Subcutaneous abdominal adipose tissue (tissue), 5 donors: Measurements from ENCODE around the gene PRSS21.
A peak's percentile ranks its signal among the peaks of the same experiment; 100 is the strongest.

Experiments
- H3K27ac ChIP-seq: one replicate; pipeline ENCODE4 v1.7.0; 2013; ENCODE audit warnings: low read depth, mild to moderate bottlenecking, inconsistent platforms, low read length, moderate library complexity
- H3K27me3 ChIP-seq, 5 donors: one replicate each; pipeline ENCODE4 v1.7.0; 2013; ENCODE audit warnings: low read length in 5 of 5, inconsistent platforms in 1 of 5; ENCODE audit not compliant: control insufficient read depth in 5 of 5, insufficient read depth in 4 of 5
- H3K36me3 ChIP-seq, 5 donors: one replicate each; pipeline ENCODE4 v1.7.0; 2013; ENCODE audit warnings: low read length in 5 of 5; ENCODE audit not compliant: control insufficient read depth in 5 of 5, insufficient read depth in 5 of 5
- H3K4me1 ChIP-seq, 5 donors: one replicate each; pipeline ENCODE4 v1.7.0; 2013; ENCODE audit warnings: low read length in 5 of 5, mild to moderate bottlenecking in 3 of 5, moderate library complexity in 1 of 5; ENCODE audit not compliant: control insufficient read depth in 5 of 5, insufficient read depth in 5 of 5
- H3K4me3 ChIP-seq, 5 donors: one replicate each; pipeline ENCODE4 v1.7.0; 2013; ENCODE audit warnings: low read length in 5 of 5, low read depth in 1 of 5
- H3K9ac ChIP-seq, 5 donors: one replicate each; pipeline ENCODE4 v1.7.0; 2013; ENCODE audit warnings: low read length in 5 of 5, mild to moderate bottlenecking in 4 of 5, moderate library complexity in 3 of 5
- H3K9me3 ChIP-seq, 5 donors: one replicate each; pipeline ENCODE4 v1.7.0; 2013; ENCODE audit warnings: low read length in 5 of 5; ENCODE audit not compliant: control insufficient read depth in 5 of 5
- donor health status: healthy.
- donor health status: healthy.
- donor health status: healthy.
- donor health status: healthy.
- donor health status: healthy.

Gene PRSS21

GRCh38 chr16:2787961-2788360, 29.1 kb upstream of the PRSS21 start:
- H3K36me3 ChIP-seq = no peaks in the 10 kb centered on the region
- no peak overlapping the region for H3K27ac ChIP-seq
- no peaks in the 10 kb centered on the region for H3K9me3 ChIP-seq
- no peak overlapping the region for H3K4me3 ChIP-seq
- H3K9ac ChIP-seq = no peak overlapping the region
- peaks cover 38 to 72% (median 64%) of the 10 kb centered on the region in 5 donors for H3K27me3 ChIP-seq
- H3K4me1 ChIP-seq = peaks cover 0 to 10% (median 8%) of the 10 kb centered on the region in 5 donors

DNA sequence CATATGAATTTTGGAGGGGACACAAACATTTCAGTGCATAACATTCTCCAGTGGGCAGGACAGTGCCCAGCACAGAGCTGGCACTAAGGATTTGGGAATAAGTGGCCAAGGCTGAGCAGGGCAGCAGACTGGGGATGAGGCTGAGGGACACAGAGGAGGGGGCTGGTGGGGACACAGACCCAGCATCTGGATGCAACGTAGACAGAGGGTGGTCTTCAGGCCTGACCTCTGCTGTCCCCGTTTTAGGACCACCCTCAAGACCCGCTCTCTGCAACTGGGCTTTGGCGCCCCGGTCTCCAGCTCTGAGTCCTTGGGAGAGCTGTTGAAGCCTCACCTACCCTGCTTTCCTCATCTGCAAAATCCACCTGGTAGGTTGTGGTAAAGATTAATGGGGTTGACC, 26.4 kb upstream of the PRSS21 start:
- H3K27ac ChIP-seq = no peak overlapping the region
- no peak overlapping the region for H3K4me3 ChIP-seq
- no peaks in the 10 kb centered on the region for H3K9me3 ChIP-seq
- H3K9ac ChIP-seq = no peak overlapping the region
- H3K4me1 ChIP-seq = peaks cover 0 to 3% (median under 1%) of the 10 kb centered on the region in 5 donors
- H3K36me3 ChIP-seq = no peaks in the 10 kb centered on the region
- peaks cover 21 to 52% (median 38%) of the 10 kb centered on the region in 5 donors for H3K27me3 ChIP-seq

- Histone ChIP-seq H3K27ac (no peak overlapping the region), H3K4me1 (peaks cover 0 to 2% (median 0%) of the 10 kb centered on the region in 5 donors), H3K36me3 (no peaks in the 10 kb centered on the region), H3K27me3 (peaks cover 16 to 46% (median 36%) of the 10 kb centered on the region in 5 donors), H3K9ac (no peak overlapping the region), H3K9me3 (no peaks in the 10 kb centered on the region), H3K4me3 (no peak overlapping the region)
Observed at GRCh38 chr16:2791174-2791573, 25.9 kb upstream of the PRSS21 start.

- peaks cover 8 to 37% (median 26%) of the 10 kb centered on the region in 5 donors for H3K27me3 ChIP-seq
- no peak overlapping the region for H3K27ac ChIP-seq
- H3K4me3 ChIP-seq = no peak overlapping the region
Observed at GRCh38 chr16:2792940-2793339, 24.1 kb upstream of the PRSS21 start.

GRCh38 chr16:2795395-2796143, 21.5 kb upstream of the PRSS21 start:
- peaks cover 0 to 2% (median 0%) of the 10 kb centered on the region in 5 donors for H3K4me1 ChIP-seq

More at GRCh38 chr16:2792940-2793339, 24.1 kb upstream of the PRSS21 start:
- H3K4me1 ChIP-seq = peaks cover 0 to 2% (median 0%) of the 10 kb centered on the region in 5 donors
- no peaks in the 10 kb centered on the region for H3K36me3 ChIP-seq
- no peaks in the 10 kb centered on the region for H3K9me3 ChIP-seq
- no peak overlapping the region for H3K9ac ChIP-seq

GRCh38 chr16:2798723-2799204, 18.3 kb upstream of the PRSS21 start:
- peaks cover 7 to 16% (median 9%) of the 10 kb centered on the region in 5 donors for H3K27me3 ChIP-seq
- peaks cover 0 to 2% (median 0%) of the 10 kb centered on the region in 5 donors for H3K4me1 ChIP-seq
- peaks cover 2 to 7% (median 4%) of the 10 kb centered on the region in 5 donors for H3K9me3 ChIP-seq
- no peak overlapping the region for H3K4me3 ChIP-seq
- H3K36me3 ChIP-seq = no peaks in the 10 kb centered on the region
- H3K27ac ChIP-seq = no peak overlapping the region
- no peak overlapping the region for H3K9ac ChIP-seq

More at GRCh38 chr16:2795395-2796143, 21.5 kb upstream of the PRSS21 start:
- peaks cover 13 to 26% (median 18%) of the 10 kb centered on the region in 5 donors for H3K27me3 ChIP-seq
- no peak overlapping the region for H3K4me3 ChIP-seq
- no peak overlapping the region for H3K27ac ChIP-seq
- no peaks in the 10 kb centered on the region for H3K36me3 ChIP-seq
- H3K9me3 ChIP-seq = no peaks in the 10 kb centered on the region
- H3K9ac ChIP-seq = no peak overlapping the region

DNA sequence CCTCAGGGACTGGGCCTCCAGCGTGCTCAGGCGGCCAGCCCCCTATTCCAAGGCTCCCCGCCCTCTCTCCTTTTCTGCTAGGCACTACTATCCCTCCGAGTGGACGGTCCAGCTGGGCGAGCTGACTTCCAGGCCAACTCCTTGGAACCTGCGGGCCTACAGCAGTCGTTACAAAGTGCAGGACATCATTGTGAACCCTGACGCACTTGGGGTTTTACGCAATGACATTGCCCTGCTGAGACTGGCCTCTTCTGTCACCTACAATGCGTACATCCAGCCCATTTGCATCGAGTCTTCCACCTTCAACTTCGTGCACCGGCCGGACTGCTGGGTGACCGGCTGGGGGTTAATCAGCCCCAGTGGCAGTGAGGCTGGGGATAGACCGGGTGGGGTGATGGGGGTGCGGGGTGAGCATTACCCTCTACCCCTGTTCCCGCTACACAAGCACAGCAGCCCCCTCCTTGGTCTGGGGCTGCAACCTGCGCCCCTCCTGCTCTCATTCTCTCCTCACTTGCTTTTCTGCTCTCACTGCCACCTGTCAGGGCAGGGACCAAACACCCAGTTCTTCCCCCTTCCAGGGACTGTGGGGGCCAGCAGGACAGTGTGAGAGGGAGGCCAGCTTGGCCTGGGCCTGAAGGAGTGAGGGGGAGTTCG, 17.7 kb upstream of the PRSS21 start:
- Histone ChIP-seq H3K4me1 (no peaks in the 10 kb centered on the region), H3K27ac (no peak overlapping the region), H3K9ac (no peak overlapping the region), H3K27me3 (peaks cover 7 to 16% (median 9%) of the 10 kb centered on the region in 5 donors), H3K9me3 (peaks cover 7 to 13% (median 10%) of the 10 kb centered on the region in 5 donors), H3K36me3 (no peaks in the 10 kb centered on the region), H3K4me3 (no peak overlapping the region)

GRCh38 chr16:2799859-2800226, 17.2 kb upstream of the PRSS21 start:
- Histone ChIP-seq H3K36me3 (no peaks in the 10 kb centered on the region), H3K27ac (no peak overlapping the region), H3K9me3 (peaks cover 10 to 18% (median 15%) of the 10 kb centered on the region in 5 donors), H3K9ac (no peak overlapping the region), H3K4me1 (no peaks in the 10 kb centered on the region), H3K4me3 (no peak overlapping the region), H3K27me3 (peaks cover 7 to 16% (median 11%) of the 10 kb centered on the region in 5 donors)

DNA sequence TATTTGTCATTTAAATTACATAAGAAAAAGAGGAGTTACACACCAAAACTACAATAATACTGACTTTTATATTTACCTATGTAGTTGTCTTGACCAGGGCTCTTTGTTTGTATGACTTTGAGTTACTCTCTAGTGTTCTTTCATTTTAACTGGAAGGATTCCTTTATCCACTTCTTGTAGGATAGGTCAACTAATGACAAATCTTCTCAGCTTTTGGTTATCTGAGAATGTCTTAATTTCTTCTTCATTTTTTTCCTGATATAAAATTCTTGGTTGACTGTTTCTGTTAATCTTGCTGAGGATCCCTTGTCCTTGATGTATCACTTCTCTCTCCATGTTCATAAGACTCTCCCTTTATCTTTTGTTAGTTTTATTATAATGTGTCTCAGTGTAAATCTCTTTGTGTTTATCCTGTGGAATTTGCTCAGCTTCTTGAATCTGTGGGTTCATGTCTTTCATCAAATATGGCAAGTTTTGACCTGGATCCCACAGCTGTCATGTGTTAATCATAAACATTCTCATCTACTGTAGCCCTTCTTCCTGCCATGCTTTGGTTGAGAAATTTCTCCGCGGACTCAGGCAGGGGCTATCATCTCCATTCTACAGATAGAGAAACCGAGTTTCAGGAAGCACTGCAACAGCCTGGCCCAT, 13.4 kb upstream of the PRSS21 start:
- H3K4me1 ChIP-seq = no peaks in the 10 kb centered on the region
- H3K27me3 ChIP-seq = peaks cover 8 to 25% (median 17%) of the 10 kb centered on the region in 5 donors
- H3K27ac ChIP-seq = no peak overlapping the region
- H3K4me3 ChIP-seq = peak overlapping the region in 1 of 5 donors; percentile 34
- peaks cover 10 to 21% (median 15%) of the 10 kb centered on the region in 5 donors for H3K9me3 ChIP-seq
- H3K9ac ChIP-seq = no peak overlapping the region
- H3K36me3 ChIP-seq = no peaks in the 10 kb centered on the region
